AG09309 (cell line): ENCODE measurements around the gene KSR1.

Experiments used
- DNase-seq: peaks from one replicate; pipeline ENCODE4 v3.0.0-alpha.2; 2010; ENCODE audit warnings: low read depth
- H3K4me3 ChIP-seq: 2 replicates; pipeline ENCODE4 v1.5.1; 2011; ENCODE audit warnings: mild to moderate bottlenecking, low read depth, low read length, moderate library complexity; ENCODE audit not compliant: control insufficient read depth
- CTCF ChIP-seq: IDR thresholded peaks from 2 replicates; pipeline ENCODE4 v1.5.1; 2011; ENCODE audit warnings: mild to moderate bottlenecking, low read depth, low read length, inconsistent platforms; ENCODE audit not compliant: insufficient read depth, control insufficient read depth; ENCODE audit errors: missing control alignments

The KSR1 gene

GRCh38 chr17:27495460-27495859 is 39.2 kb downstream of the KSR1 start:
- no peak overlapping the region for H3K4me3 ChIP-seq
- DNase-seq: no peak
- no peak for TF ChIP-seq CTCF

- DNase-seq: no peak
- TF ChIP-seq CTCF: no peak
- no peak overlapping the region for H3K4me3 ChIP-seq
These were observed 39.8 kb downstream of the KSR1 start for GRCh38 chr17:27496005-27496404.

GRCh38 chr17:27496437-27496943 is 40.2 kb downstream of the KSR1 start:
- H3K4me3 ChIP-seq: no peak overlapping the region
- no peak for DNase-seq
- TF ChIP-seq CTCF: no peak

GRCh38 chr17:27496971-27497370 is 40.7 kb downstream of the KSR1 start:
- TF ChIP-seq CTCF: no peak
- DNase-seq: no peak
- H3K4me3 ChIP-seq: no peak overlapping the region

- DNase-seq: no peak
- no peak overlapping the region for H3K4me3 ChIP-seq
- TF ChIP-seq CTCF: no peak
These were observed 41.4 kb downstream of the KSR1 start for GRCh38 chr17:27497696-27498095.

GRCh38 chr17:27498615-27499309 is 42.5 kb downstream of the KSR1 start:
- no peak for DNase-seq
- TF ChIP-seq CTCF: no peak
- H3K4me3 ChIP-seq: no peak overlapping the region
